HepG2 (cell line): ENCODE data around the gene STARD13. TPM values are rescaled to one million over a fixed set of nuclear protein-coding genes. Genes with fewer than 3 reads are reported as not detected.

Source experiments
- ARNT ChIP-seq: fragments of 450-650 bp; IDR thresholded peaks from 2 replicates; pipeline ENCODE4 v1.6.1; 2017
- PHF5A ChIP-seq: IDR thresholded peaks from one replicate; pipeline ENCODE4 v1.6.1; 2018; ENCODE audit warnings: low read depth, missing genetic modification reagents; ENCODE audit not compliant: unreplicated experiment
- PRPF4 ChIP-seq: fragments of 200-400 bp; formaldehyde crosslinking; IDR thresholded peaks from 2 replicates; pipeline ENCODE4 v1.6.1; 2016; ENCODE audit warnings: low read length, low read depth; ENCODE audit not compliant: poor library complexity, severe bottlenecking
- STAG1 ChIP-seq: sonication (generic); formaldehyde crosslinking; IDR thresholded peaks from 2 replicates; pipeline ENCODE4 v1.4.0; 2020; ENCODE audit warnings: missing genetic modification reagents
- ZNF260 ChIP-seq: sonication (generic); formaldehyde crosslinking; IDR thresholded peaks from 2 replicates; pipeline ENCODE4 v1.4.0; 2020; ENCODE audit warnings: missing genetic modification reagents, low read depth, mild to moderate bottlenecking, borderline replicate concordance
- polyA plus RNA-seq, 8 experiments: library from polyadenylated mRNA; depleted of rRNA in 3 of 8; stranded (reverse) in 7 of 8; unstranded in 1 of 8; fragments of >200 nt; fragmentation: Illumina TruSeq in 4 of 8; extraction: Trizol in 4 of 8; gene quantifications; 2 replicates each; pipeline versions ENCODE4 v1.2.1 to v1.2.3, GENCODE V29; 2011 to 2016; ENCODE audit warnings: low read depth in 4 of 8, missing spikeins in 1 of 8, mixed read lengths in 1 of 8; ENCODE audit not compliant: insufficient read depth in 1 of 8
- total RNA-seq, 5 experiments: library from RNA; depleted of rRNA; stranded (reverse); fragments of >200 nt; fragmentation: Illumina TruSeq; extraction: Trizol; gene quantifications; 2 replicates each; pipeline ENCODE4 v1.2.3, GENCODE V29; 2016; ENCODE audit warnings: low read depth in 1 of 5
- TF ChIP-seq, protein P1 (sequence below): sonication (generic); formaldehyde crosslinking; IDR thresholded peaks from 2 replicates; pipeline ENCODE4 v1.4.0; 2020; ENCODE audit warnings: missing genetic modification reagents
- TF ChIP-seq, protein P2 (sequence below): sonication (generic); formaldehyde crosslinking; IDR thresholded peaks from 2 replicates; pipeline ENCODE4 v1.8.1; 2023; ENCODE audit warnings: mild to moderate bottlenecking, missing genetic modification reagents

Gene STARD13
- total and polyA plus RNA-seq, 2 of the 13 experiments (the other 11 are each of a cell fraction or from before 2014, with no cell fraction given) = 12.8 to 14.3 TPM

DNA sequence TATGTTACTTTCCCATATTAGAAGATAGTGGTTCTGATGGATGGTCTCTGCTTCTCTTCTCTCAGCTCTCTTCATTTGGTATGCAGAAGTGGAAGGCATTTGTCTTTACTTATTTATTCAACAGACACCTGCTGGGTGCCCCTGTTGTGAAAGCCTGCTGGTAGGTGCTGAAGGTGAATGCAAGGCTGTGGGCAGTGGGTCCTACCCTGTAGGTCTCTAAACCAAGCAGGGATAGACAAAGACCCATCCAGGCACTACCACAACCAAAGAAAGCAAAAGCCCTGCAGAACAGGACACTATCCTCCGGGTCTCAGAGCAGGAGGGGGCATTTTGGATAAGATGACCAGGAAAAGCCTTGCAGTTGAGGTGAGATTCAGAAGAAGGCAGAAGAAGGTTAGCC lies 106.1 kb downstream of the STARD13 start (continued):
- TF ChIP-seq, protein P1, sequence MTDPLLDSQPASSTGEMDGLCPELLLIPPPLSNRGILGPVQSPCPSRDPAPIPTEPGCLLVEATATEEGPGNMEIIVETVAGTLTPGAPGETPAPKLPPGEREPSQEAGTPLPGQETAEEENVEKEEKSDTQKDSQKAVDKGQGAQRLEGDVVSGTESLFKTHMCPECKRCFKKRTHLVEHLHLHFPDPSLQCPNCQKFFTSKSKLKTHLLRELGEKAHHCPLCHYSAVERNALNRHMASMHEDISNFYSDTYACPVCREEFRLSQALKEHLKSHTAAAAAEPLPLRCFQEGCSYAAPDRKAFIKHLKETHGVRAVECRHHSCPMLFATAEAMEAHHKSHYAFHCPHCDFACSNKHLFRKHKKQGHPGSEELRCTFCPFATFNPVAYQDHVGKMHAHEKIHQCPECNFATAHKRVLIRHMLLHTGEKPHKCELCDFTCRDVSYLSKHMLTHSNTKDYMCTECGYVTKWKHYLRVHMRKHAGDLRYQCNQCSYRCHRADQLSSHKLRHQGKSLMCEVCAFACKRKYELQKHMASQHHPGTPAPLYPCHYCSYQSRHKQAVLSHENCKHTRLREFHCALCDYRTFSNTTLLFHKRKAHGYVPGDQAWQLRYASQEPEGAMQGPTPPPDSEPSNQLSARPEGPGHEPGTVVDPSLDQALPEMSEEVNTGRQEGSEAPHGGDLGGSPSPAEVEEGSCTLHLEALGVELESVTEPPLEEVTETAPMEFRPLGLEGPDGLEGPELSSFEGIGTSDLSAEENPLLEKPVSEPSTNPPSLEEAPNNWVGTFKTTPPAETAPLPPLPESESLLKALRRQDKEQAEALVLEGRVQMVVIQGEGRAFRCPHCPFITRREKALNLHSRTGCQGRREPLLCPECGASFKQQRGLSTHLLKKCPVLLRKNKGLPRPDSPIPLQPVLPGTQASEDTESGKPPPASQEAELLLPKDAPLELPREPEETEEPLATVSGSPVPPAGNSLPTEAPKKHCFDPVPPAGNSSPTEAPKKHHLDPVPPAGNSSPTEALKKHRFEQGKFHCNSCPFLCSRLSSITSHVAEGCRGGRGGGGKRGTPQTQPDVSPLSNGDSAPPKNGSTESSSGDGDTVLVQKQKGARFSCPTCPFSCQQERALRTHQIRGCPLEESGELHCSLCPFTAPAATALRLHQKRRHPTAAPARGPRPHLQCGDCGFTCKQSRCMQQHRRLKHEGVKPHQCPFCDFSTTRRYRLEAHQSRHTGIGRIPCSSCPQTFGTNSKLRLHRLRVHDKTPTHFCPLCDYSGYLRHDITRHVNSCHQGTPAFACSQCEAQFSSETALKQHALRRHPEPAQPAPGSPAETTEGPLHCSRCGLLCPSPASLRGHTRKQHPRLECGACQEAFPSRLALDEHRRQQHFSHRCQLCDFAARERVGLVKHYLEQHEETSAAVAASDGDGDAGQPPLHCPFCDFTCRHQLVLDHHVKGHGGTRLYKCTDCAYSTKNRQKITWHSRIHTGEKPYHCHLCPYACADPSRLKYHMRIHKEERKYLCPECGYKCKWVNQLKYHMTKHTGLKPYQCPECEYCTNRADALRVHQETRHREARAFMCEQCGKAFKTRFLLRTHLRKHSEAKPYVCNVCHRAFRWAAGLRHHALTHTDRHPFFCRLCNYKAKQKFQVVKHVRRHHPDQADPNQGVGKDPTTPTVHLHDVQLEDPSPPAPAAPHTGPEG (CRISPR knock-in tag) = no peak
- TF ChIP-seq ARNT (no peak), ZNF260 (CRISPR knock-in tag) (no peak), STAG1 (no peak), PRPF4 (no peak), PHF5A (CRISPR knock-in tag) (no peak)
- TF ChIP-seq, protein P2, sequence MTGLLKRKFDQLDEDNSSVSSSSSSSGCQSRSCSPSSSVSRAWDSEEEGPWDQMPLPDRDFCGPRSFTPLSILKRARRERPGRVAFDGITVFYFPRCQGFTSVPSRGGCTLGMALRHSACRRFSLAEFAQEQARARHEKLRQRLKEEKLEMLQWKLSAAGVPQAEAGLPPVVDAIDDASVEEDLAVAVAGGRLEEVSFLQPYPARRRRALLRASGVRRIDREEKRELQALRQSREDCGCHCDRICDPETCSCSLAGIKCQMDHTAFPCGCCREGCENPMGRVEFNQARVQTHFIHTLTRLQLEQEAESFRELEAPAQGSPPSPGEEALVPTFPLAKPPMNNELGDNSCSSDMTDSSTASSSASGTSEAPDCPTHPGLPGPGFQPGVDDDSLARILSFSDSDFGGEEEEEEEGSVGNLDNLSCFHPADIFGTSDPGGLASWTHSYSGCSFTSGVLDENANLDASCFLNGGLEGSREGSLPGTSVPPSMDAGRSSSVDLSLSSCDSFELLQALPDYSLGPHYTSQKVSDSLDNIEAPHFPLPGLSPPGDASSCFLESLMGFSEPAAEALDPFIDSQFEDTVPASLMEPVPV = no peak
